ENCODE data around the gene MB.

MB gene

DNA sequence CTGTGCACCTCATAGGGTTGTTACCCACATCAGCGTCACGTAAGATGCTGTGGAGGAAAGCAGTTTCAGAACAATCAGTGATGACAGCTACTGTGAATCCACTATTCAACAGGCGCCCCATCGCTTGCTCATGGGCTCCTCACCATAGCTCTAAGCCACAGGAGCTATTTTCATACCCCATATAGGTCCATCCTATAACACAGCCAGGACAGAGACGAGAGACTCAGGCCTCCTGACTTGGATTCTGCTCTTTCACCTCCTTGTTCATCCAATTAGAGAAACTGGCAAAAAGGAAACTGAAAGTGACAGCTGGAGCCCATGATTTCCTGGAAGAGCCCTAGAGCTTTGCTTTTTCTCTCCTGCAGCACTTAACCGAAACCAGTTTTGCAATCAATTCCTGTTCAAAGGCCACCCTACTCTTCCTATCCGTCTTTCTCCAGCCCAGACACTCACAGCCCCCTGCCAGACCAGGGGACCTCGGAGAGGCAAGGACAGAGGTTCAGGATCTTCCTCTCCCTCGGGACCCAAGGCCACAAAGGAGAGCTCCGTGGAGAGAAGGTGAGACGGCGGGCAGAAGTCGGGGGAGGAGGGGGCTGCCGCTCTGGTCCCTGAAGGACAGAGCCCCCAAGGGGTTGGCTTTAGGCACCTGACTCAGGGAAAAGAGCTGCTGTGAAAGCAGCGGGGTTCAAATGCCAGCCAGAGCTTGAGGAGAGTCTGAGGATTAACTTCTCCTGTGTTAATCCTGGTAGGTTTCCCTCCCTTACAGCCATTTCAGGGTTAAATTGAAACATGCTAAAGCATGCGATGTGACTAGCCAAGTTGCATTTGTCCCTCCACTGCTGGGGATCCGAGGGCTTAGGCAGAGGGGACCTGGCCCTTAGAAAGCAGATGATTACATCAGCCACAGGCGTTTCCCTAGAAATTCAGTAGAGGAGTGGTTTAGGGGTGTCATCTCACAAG lies 31.2 kb upstream of the MB start, which contains the start of gene APOL6:
Gene APOL6, plus strand, starts transcription at position 381 of the 960 bp plus-strand sequence. CDS start 7,980 bp downstream, outside the sequence.
- peak; percentile 57 for DNase-seq (ENCODE audit: low spot score)
- TF ChIP-seq, protein P1, sequence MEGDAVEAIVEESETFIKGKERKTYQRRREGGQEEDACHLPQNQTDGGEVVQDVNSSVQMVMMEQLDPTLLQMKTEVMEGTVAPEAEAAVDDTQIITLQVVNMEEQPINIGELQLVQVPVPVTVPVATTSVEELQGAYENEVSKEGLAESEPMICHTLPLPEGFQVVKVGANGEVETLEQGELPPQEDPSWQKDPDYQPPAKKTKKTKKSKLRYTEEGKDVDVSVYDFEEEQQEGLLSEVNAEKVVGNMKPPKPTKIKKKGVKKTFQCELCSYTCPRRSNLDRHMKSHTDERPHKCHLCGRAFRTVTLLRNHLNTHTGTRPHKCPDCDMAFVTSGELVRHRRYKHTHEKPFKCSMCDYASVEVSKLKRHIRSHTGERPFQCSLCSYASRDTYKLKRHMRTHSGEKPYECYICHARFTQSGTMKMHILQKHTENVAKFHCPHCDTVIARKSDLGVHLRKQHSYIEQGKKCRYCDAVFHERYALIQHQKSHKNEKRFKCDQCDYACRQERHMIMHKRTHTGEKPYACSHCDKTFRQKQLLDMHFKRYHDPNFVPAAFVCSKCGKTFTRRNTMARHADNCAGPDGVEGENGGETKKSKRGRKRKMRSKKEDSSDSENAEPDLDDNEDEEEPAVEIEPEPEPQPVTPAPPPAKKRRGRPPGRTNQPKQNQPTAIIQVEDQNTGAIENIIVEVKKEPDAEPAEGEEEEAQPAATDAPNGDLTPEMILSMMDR (IDR thresholded peaks at IDR 0.05; ENCODE audit: extremely low read depth, insufficient read depth, missing control alignments), result no peak
- in situ Hi-C loops (cut with MboI; ENCODE audit: low pct_unique_long_range_greater_than_20kb, low sequenced_read_pairs, unreplicated experiment), result no loop called here

DNA sequence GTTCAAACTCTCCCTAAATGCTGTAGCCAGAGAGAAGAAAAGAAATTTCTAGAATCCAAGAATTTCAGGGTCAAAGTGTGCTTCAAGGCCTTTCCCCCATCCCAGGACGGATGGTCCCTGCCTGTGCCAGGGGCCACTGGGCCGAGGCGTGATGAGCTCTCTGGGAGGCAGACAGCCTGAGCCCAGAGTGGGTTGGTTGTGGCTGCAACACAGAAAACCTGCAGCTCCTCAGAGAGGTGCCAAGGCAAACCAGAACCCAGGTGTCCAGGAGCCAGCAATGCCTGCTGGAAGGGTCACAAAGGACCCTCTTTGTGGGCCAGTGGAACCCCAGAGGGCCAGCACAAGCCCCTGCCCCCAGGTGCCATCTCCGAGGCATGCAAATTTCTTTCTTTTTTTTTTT lies 28.5 kb upstream of the MB start:
- TF ChIP-seq, protein P1 (IDR thresholded peaks at IDR 0.05; ENCODE audit: extremely low read depth, insufficient read depth, missing control alignments), result no peak
- DNase-seq (ENCODE audit: low spot score), result no peak
- in situ Hi-C loops (cut with MboI; ENCODE audit: low pct_unique_long_range_greater_than_20kb, low sequenced_read_pairs, unreplicated experiment), result no loop called here

DNA sequence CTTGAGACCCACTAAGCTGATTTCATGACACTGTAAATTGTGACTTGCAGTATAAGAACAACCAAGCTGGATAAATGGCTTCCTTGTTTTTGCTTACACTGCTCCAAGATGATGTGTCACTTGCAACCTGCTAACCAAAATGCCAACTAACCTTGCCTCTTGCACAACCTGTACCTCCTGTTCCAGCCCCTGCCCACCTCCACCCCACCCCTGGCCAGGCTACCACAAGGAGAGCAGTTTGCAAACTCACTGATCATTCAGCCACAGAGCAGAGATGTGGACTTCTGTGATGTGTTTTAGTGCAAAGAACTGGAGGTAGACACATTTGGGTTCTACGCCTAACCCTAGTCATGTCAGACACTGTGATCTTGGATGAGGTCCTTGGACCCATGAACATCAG lies 26.9 kb upstream of the MB start:
- in situ Hi-C loops (cut with MboI; ENCODE audit: low pct_unique_long_range_greater_than_20kb, low sequenced_read_pairs, unreplicated experiment), result no loop called here
- TF ChIP-seq, protein P1 (IDR thresholded peaks at IDR 0.05; ENCODE audit: extremely low read depth, insufficient read depth, missing control alignments), result no peak

DNA sequence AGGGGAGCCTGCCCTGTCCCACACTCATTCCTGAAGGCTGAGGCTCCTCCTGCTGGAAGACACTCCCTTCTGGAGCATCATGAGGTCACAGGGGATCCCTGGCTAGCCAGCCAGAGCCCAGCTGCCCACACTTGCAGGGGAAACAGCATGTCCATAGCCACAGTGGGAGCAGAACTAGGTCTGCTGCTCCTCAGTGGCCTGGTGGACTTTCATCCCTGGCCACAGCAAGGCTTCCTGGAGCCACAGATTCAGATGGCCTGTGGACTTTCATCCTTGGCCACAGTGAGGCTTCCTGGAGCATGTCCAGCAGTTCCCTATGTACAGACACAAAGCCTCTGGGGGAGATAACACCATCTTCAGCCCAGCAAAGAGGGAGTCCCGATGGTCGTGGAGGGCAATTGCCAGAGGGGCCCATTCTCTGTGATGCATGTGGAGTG lies 25.2 kb upstream of the MB start:
- in situ Hi-C loops (cut with MboI; ENCODE audit: low pct_unique_long_range_greater_than_20kb, low sequenced_read_pairs, unreplicated experiment), result no loop called here

More for the DNA sequence above, 26.9 kb upstream of the MB start:
- DNase-seq (ENCODE audit: low spot score), result no peak

DNA sequence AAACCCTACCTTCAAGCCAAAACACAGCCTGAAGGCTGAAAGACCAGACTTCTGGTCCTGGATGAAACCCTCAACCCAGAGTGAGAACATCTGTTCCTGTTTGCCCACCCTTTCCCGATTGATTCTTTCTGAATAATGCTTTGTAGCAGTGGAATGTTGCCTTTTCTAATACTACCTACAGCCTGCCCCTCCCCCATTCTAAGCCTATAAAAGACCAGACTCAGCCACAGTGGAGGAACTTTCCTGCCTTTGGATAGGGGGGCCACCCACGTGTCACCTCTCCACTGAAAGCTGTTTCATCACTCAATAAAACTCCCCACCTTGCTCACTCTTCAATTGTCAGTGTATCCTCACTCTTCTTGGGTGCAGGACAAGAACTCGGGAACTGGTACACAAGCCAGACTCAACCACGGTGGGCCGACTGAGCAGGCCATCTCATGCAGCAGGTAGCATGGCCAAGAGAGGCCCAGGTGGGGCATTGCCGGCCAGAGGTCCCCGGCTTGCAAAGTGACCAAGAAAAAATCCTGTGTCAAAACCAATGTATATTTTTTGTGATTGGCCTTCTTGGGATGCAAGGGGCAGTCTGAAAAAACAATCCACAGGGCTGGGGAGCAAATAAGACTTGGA lies 24.5 kb upstream of the MB start:
- in situ Hi-C loops (cut with MboI; ENCODE audit: low pct_unique_long_range_greater_than_20kb, low sequenced_read_pairs, unreplicated experiment), result no loop called here
- TF ChIP-seq, protein P1 (IDR thresholded peaks at IDR 0.05; ENCODE audit: extremely low read depth, insufficient read depth, missing control alignments), result no peak
- no peak for DNase-seq (ENCODE audit: low spot score)

More for the DNA sequence above, 25.2 kb upstream of the MB start:
- no peak for DNase-seq (ENCODE audit: low spot score)
- TF ChIP-seq, protein P1 (IDR thresholded peaks at IDR 0.05; ENCODE audit: extremely low read depth, insufficient read depth, missing control alignments), result no peak

DNA sequence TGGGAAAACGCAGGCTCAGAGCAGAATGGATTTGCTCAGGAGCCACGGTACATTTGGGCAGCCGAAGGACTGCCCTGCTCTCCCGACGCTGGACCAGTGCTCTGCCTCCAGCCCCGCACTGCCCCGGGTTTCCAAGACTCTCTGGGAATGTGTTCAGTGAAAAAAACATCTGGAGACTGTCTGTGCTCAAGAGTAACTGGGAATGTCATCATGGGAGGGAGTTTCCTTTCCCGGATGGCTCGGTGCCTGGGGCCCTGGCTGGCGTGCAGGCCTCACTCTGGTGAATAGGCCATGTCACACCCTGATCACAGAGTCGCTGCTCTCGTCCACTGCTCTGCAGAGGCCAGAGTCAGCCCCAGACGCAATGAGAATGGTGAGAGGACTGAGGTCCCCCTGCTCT lies 21.3 kb upstream of the MB start:
- no peak for DNase-seq (ENCODE audit: low spot score)
- in situ Hi-C loops (cut with MboI; ENCODE audit: low pct_unique_long_range_greater_than_20kb, low sequenced_read_pairs, unreplicated experiment), result no loop called here
- TF ChIP-seq, protein P1 (IDR thresholded peaks at IDR 0.05; ENCODE audit: extremely low read depth, insufficient read depth, missing control alignments), result no peak
